Natural killer cell (primary cell): ENCODE measurements around the gene CROCC. TPM values are rescaled to one million over a fixed set of nuclear protein-coding genes. Genes with fewer than 3 reads are reported as not detected.
"Not testable (repeated sequence)": the region's sequence is repeated elsewhere in the genome, so short reads cannot be mapped to it uniquely, and the experiment has no call there.

Source experiments
- ATAC-seq, 3 donors: fragments of 150-1000 bp in 2 of 3; fragments of 200-7000 bp in 1 of 3; cut with Tn5 transposase; 1 replicate in 1 of 3; 2 replicates in 2 of 3; pipeline ENCODE4 v1.10.0; 2021; ENCODE audit warnings: mild to moderate bottlenecking in 2 of 3, moderate library complexity in 2 of 3
- DNase-seq, 2 donors: peaks; one replicate each; pipeline versions ENCODE4 v3.0.0 to v3.0.0-alpha.2; 2013 to 2021; ENCODE audit warnings: mixed read lengths in 1 of 2
- H3K27ac ChIP-seq: one replicate; pipeline ENCODE4 v1.5.1; 2013; ENCODE audit warnings: mild to moderate bottlenecking, low read length
- H3K27me3 ChIP-seq: one replicate; pipeline ENCODE4 v1.6.1; 2013; ENCODE audit warnings: low read length; ENCODE audit not compliant: control insufficient read depth, insufficient read depth
- H3K36me3 ChIP-seq: one replicate; pipeline ENCODE4 v1.6.1; 2013; ENCODE audit warnings: low read length; ENCODE audit not compliant: control insufficient read depth, insufficient read depth
- H3K4me1 ChIP-seq: one replicate; pipeline ENCODE4 v1.6.1; 2013; ENCODE audit warnings: low read length; ENCODE audit not compliant: control insufficient read depth, insufficient read depth
- H3K4me3 ChIP-seq: one replicate; pipeline ENCODE4 v1.5.1; 2013; ENCODE audit warnings: low read length
- H3K9me3 ChIP-seq: one replicate; pipeline ENCODE4 v1.6.1; 2013; ENCODE audit warnings: low read length; ENCODE audit not compliant: control insufficient read depth, insufficient read depth
- H3K27ac Mint-ChIP-seq, 2 donors: one replicate each; pipeline ENCODE4 v1.8.0; 2022; ENCODE audit warnings: mild to moderate bottlenecking in 2 of 2, mixed read lengths in 2 of 2, moderate library complexity in 1 of 2
- H3K27me3 Mint-ChIP-seq, 2 donors: one replicate each; pipeline ENCODE4 v1.8.0; 2022; ENCODE audit warnings: low read depth in 2 of 2, mixed read lengths in 2 of 2
- H3K36me3 Mint-ChIP-seq: one replicate; pipeline ENCODE4 v1.8.0; 2022; ENCODE audit warnings: mixed read lengths
- H3K4me1 Mint-ChIP-seq, 2 donors: one replicate each; pipeline ENCODE4 v1.8.0; 2022; ENCODE audit warnings: mixed read lengths in 2 of 2
- H3K4me3 Mint-ChIP-seq: one replicate; pipeline ENCODE4 v1.8.0; 2022; ENCODE audit warnings: mild to moderate bottlenecking, moderate library complexity, mixed read lengths
- H3K9me3 Mint-ChIP-seq, 2 donors: one replicate each; pipeline ENCODE4 v1.8.0; 2022; ENCODE audit warnings: mixed read lengths in 2 of 2
- CTCF ChIP-seq: fragments of 200-600 bp; IDR thresholded peaks from one replicate; pipeline ENCODE4 v1.8.0; 2022; ENCODE audit warnings: antibody characterized with exemption
- WGBS: methylation state at CpG from one replicate; pipeline ENCODE4 v1.1.7; 2013; ENCODE audit warnings: missing lambda C conversion rate; ENCODE audit not compliant: insufficient coverage; 5-methylcytosine and 5-hydroxymethylcytosine counted together
- intact Hi-C: fragments of 100-400 bp; cut with micrococcal nuclease; formaldehyde crosslinking; loops from one replicate; pipeline ENCODE4 v1.14.2; 2022
- total RNA-seq, 4 donors: library from RNA; stranded (reverse); fragments of 120-200 nt in 1 of 4; gene quantifications; one replicate each; pipeline versions ENCODE4 v1.2.3 to v1.2.4, GENCODE V29; 2013 to 2022

The CROCC gene
- total RNA-seq, 3 donors from 2014 or later (not counting 1 experiment from before 2014, with no cell fraction given), result 51.7 to 62.9 (median 59.1) TPM

DNA sequence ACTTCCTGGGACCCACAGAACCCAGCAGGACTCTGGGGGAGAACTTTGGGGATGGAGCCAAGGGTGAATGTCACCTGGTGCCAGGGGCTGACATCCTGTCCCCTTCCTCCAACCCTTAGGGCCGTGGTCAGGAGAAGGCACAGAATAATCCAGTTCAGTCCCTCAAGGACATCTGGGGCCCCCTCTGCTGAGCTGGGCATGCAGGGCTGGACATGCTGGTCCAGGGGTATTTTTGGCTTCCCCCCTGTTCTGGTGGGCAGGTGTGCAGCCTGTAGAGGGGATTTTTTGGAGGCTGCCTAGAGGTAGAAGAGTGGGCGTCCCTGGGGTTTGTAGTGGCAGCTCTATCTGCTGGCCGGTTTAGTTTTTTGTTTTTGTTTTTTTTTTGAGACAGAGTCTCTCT, 3.4 kb upstream of the CROCC start:
- no peaks in the 10 kb centered on the region for H3K9me3 Mint-ChIP-seq
- H3K4me3 Mint-ChIP-seq, result no peak overlapping the region
- no peak for TF ChIP-seq CTCF
- no peaks in the 10 kb centered on the region for H3K36me3 Mint-ChIP-seq
- ATAC-seq (no peak), DNase-seq (no peak)
- Histone ChIP-seq H3K27ac (no peak overlapping the region), H3K36me3 (no peaks in the 10 kb centered on the region), H3K9me3 (no peaks in the 10 kb centered on the region), H3K4me3 (no peak overlapping the region), H3K4me1 (peaks cover 26% of the 10 kb centered on the region), H3K27me3 (no peaks in the 10 kb centered on the region)
- no peak overlapping the region for H3K27ac Mint-ChIP-seq
- peaks cover 33 to 40% of the 10 kb centered on the region in 2 donors for H3K4me1 Mint-ChIP-seq
- intact Hi-C loops, result no loop called here
- H3K27me3 Mint-ChIP-seq, result no peaks in the 10 kb centered on the region
- 76% methylated on average over 3 of the region's 3 CpGs for WGBS

- intact Hi-C loops, H3K4me3 ChIP-seq, H3K36me3 ChIP-seq, ATAC-seq, H3K27ac ChIP-seq, H3K27me3 ChIP-seq, H3K9me3 Mint-ChIP-seq, H3K36me3 Mint-ChIP-seq, H3K9me3 ChIP-seq, H3K27me3 Mint-ChIP-seq, DNase-seq, H3K27ac Mint-ChIP-seq, H3K4me3 Mint-ChIP-seq: not testable (repeated sequence)
- WGBS, result 90% methylated on average over 15 of the region's 15 CpGs
- peaks cover 29 to 36% of the 10 kb centered on the region in 2 donors for H3K4me1 Mint-ChIP-seq
- H3K4me1 ChIP-seq, result peaks cover 22% of the 10 kb centered on the region
Measured at GRCh38 chr1:16918936-16919665, 2.6 kb upstream of the CROCC start.

DNA sequence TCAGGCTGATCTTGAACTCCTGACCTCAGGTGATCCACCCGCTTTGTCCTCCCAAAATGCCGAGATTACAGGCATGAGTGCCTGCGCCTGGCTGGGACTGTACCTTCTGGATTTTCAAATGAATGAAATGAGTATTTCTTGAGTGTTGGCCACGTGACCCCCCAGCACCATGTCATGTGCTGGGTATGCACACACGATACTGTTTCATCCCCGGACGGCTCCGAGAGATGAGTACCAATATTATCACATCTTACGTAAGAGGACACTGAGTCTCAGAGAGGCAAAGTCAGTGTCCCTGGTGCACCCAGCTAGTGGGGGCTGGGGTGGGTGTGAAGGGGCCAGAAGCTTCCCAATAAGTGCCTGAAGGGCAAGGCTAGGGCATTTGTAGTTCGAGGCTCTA, 780 bp upstream of the CROCC start:
- no peaks in the 10 kb centered on the region for H3K9me3 Mint-ChIP-seq
- H3K27me3 ChIP-seq, result no peaks in the 10 kb centered on the region
- intact Hi-C loops, result no loop called here

GRCh38 chr1:16922466-16922865, 735 bp downstream of the CROCC start:
- no peak overlapping the region for H3K4me3 ChIP-seq
- no peak for TF ChIP-seq CTCF
- H3K36me3 ChIP-seq, result no peaks in the 10 kb centered on the region
- peaks cover 14% of the 10 kb centered on the region for H3K4me1 ChIP-seq
- Mint-ChIP-seq H3K27ac (peak overlapping the region in 1 of 2 donors; percentile 78), H3K9me3 (no peaks in the 10 kb centered on the region), H3K4me3 (no peak overlapping the region), H3K27me3 (no peaks in the 10 kb centered on the region), H3K4me1 (peaks cover 19 to 39% of the 10 kb centered on the region in 2 donors), H3K36me3 (no peaks in the 10 kb centered on the region)
- H3K27ac ChIP-seq, result no peak overlapping the region
- H3K27me3 ChIP-seq, result no peaks in the 10 kb centered on the region
- intact Hi-C loops, result no loop called here
- WGBS, result 93% methylated on average over 10 of the region's 10 CpGs
- H3K9me3 ChIP-seq, result no peaks in the 10 kb centered on the region
- ATAC-seq, result no peak
- DNase-seq, result no peak

More for the DNA sequence above, 780 bp upstream of the CROCC start:
- Histone ChIP-seq H3K4me1 (peaks cover 14% of the 10 kb centered on the region), H3K9me3 (no peaks in the 10 kb centered on the region), H3K27ac (no peak overlapping the region), H3K36me3 (no peaks in the 10 kb centered on the region), H3K4me3 (no peak overlapping the region)
- WGBS, result 93% methylated on average over 10 of the region's 10 CpGs
- no peak for ATAC-seq
- Mint-ChIP-seq H3K36me3 (no peaks in the 10 kb centered on the region), H3K27me3 (no peaks in the 10 kb centered on the region), H3K4me1 (peaks cover 19 to 31% of the 10 kb centered on the region in 2 donors), H3K27ac (peak overlapping the region in 1 of 2 donors; percentile 78), H3K4me3 (no peak overlapping the region)
- DNase-seq, result no peak
- TF ChIP-seq CTCF, result no peak
